HUES48 (cell line): Measurements from ENCODE around the gene RPP25.

Experiments
- H3K27ac ChIP-seq: one replicate; pipeline ENCODE4 v1.7.0; 2013; ENCODE audit warnings: low read depth, low read length, inconsistent platforms
- H3K27me3 ChIP-seq: 2 replicates; pipeline ENCODE4 v1.6.1; 2013; ENCODE audit warnings: mild to moderate bottlenecking, low read length; ENCODE audit not compliant: control insufficient read depth, insufficient read depth
- H3K36me3 ChIP-seq: 2 replicates; pipeline ENCODE4 v1.6.1; 2013; ENCODE audit warnings: low read length; ENCODE audit not compliant: control insufficient read depth, insufficient read depth
- H3K4me1 ChIP-seq: 2 replicates; pipeline ENCODE4 v1.6.1; 2013; ENCODE audit warnings: mild to moderate bottlenecking, low read length; ENCODE audit not compliant: control insufficient read depth, insufficient read depth
- H3K4me3 ChIP-seq: 2 replicates; pipeline ENCODE4 v1.5.1; 2013; ENCODE audit warnings: mild to moderate bottlenecking, low read depth, low read length
- H3K9ac ChIP-seq: 2 replicates; pipeline ENCODE4 v1.6.1; 2013; ENCODE audit warnings: mild to moderate bottlenecking, low read depth, low read length, moderate library complexity
- H3K9me3 ChIP-seq: 2 replicates; pipeline ENCODE4 v1.6.1; 2013; ENCODE audit warnings: low read length; ENCODE audit not compliant: control insufficient read depth, insufficient read depth

The RPP25 gene

DNA sequence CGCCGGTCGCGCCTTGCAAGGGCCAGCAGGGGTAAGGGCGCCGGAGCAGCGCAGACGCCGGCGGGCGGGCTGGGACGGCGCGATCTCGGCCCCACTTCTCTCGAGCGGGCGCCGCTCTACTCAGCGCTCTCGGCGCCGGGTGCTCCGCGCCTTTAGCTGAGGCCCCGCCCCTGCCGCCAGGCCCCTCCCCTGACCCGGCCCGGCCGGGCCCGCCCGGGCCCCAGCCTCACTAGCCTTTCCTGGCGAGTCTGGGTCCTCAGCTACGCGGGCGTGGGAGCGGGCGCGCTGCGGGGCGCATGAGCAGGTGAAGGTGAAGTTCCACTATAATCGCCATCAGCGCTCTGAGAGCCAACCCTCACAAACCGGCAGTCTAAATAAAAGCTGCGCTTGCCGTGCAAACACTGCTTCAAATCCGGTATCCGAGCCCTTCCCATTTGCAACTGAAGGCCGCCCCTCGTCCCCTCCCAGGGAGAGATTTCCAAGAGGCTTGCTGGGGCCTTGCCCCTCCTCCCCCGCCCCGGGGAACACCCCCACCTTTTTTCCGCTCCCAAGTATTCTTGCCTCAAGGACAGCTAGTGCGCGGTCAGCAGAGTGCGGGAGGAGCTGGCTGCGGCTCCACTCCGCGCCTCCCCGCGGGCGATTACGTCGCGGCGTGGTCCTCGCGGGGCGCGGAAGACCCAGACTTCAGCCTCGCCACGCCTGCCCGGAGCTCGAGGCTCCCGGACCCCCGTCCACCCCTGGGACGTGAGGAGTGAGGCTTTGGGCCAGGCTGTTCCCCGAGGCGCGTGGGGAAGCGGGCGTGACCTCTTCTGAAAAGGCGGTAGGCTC, at the start of gene RPP25:
RPP25 (minus strand) TSS at position 125 of the 828 bp plus-strand sequence. CDS start 189 bp downstream, outside the sequence.
- H3K4me3 ChIP-seq: peak within 1 kb of the TSS; percentile 77
- peaks cover 50% of the 10 kb centered on the region for H3K27me3 ChIP-seq
- H3K9ac ChIP-seq: peak within 1 kb of the TSS; percentile 62; the same call in 1 of the 2 replicates
- no peaks in the 10 kb centered on the region for H3K36me3 ChIP-seq
- H3K4me1 ChIP-seq: peaks cover 22% of the 10 kb centered on the region; the same call in 1 of the 2 replicates
- peak within 1 kb of the TSS; percentile 77 for H3K27ac ChIP-seq
- no peaks in the 10 kb centered on the region for H3K9me3 ChIP-seq

GRCh38 chr15:75002398-75002797, 45.8 kb upstream of the RPP25 start:
- Histone ChIP-seq H3K9ac (no peak overlapping the region), H3K27ac (no peak overlapping the region), H3K9me3 (no peaks in the 10 kb centered on the region), H3K4me3 (no peak overlapping the region), H3K36me3 (peaks cover 3% of the 10 kb centered on the region; the same call in 1 of the 2 replicates), H3K27me3 (no peaks in the 10 kb centered on the region), H3K4me1 (no peaks in the 10 kb centered on the region)

DNA sequence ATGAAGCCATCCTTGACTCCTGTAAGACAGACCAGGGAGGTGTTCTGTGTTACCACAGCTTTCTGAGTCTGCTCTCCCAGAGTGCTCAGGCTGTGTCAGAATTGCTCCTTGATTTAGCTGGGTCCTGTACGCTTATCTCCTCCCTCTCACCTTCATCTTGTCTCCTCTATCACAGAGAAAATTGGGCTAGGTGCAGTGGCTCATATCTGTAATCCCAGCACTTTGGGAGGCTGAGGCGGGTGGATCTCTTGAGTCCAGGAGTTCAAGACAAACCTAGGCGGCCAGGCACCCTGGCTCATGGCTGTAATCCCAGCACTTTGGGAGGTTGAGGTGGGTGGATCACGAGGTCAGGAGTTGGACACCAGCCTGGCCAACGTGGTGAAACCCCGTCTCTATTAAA, 44.7 kb upstream of the RPP25 start:
- H3K9ac ChIP-seq: no peak overlapping the region
- peaks cover 4% of the 10 kb centered on the region for H3K4me1 ChIP-seq
- no peaks in the 10 kb centered on the region for H3K9me3 ChIP-seq
- H3K36me3 ChIP-seq: no peaks in the 10 kb centered on the region
- peaks cover 5% of the 10 kb centered on the region for H3K27me3 ChIP-seq
- H3K4me3 ChIP-seq: no peak overlapping the region
- no peak overlapping the region for H3K27ac ChIP-seq

GRCh38 chr15:74997543-74997942, 41.0 kb upstream of the RPP25 start:
- no peaks in the 10 kb centered on the region for H3K36me3 ChIP-seq
- no peak overlapping the region for H3K27ac ChIP-seq
- H3K4me3 ChIP-seq: no peak overlapping the region
- peaks cover 7% of the 10 kb centered on the region for H3K4me1 ChIP-seq
- no peak overlapping the region for H3K9ac ChIP-seq
- peaks cover 9% of the 10 kb centered on the region for H3K27me3 ChIP-seq
- H3K9me3 ChIP-seq: no peaks in the 10 kb centered on the region

GRCh38 chr15:74997141-74997540, 40.6 kb upstream of the RPP25 start:
- H3K27ac ChIP-seq: no peak overlapping the region
- H3K4me3 ChIP-seq: no peak overlapping the region
- H3K9ac ChIP-seq: no peak overlapping the region
- H3K9me3 ChIP-seq: no peaks in the 10 kb centered on the region
- peaks cover 7% of the 10 kb centered on the region for H3K4me1 ChIP-seq
- no peaks in the 10 kb centered on the region for H3K36me3 ChIP-seq
- peaks cover 9% of the 10 kb centered on the region for H3K27me3 ChIP-seq

GRCh38 chr15:74995779-74996765, 39.5 kb upstream of the RPP25 start:
- H3K27me3 ChIP-seq: peaks cover 9% of the 10 kb centered on the region
- peak overlapping the region; percentile 56 for H3K27ac ChIP-seq
- H3K4me1 ChIP-seq: peaks cover 7% of the 10 kb centered on the region
- H3K36me3 ChIP-seq: no peaks in the 10 kb centered on the region
- no peaks in the 10 kb centered on the region for H3K9me3 ChIP-seq
- H3K9ac ChIP-seq: peak overlapping the region; percentile 72; the same call in 1 of the 2 replicates
- H3K4me3 ChIP-seq: peak overlapping the region; percentile 88

GRCh38 chr15:74995182-74995778, 38.7 kb upstream of the RPP25 start, which contains the start of gene SCAMP5:
SCAMP5 (plus strand) TSS chr15:74995563; CDS start chr15:75011840, 16,277 bp downstream.
- Histone ChIP-seq H3K4me3 (peak within 1 kb of the TSS; percentile 88), H3K27me3 (peaks cover 9% of the 10 kb centered on the region), H3K27ac (peak within 1 kb of the TSS; percentile 56), H3K36me3 (no peaks in the 10 kb centered on the region), H3K9me3 (no peaks in the 10 kb centered on the region), H3K4me1 (peaks cover 7% of the 10 kb centered on the region), H3K9ac (peak within 1 kb of the TSS; percentile 72; the same call in 1 of the 2 replicates)

- H3K4me1 ChIP-seq: peaks cover 7% of the 10 kb centered on the region
- H3K9ac ChIP-seq: no peak overlapping the region
- H3K4me3 ChIP-seq: peak overlapping the region; percentile 44; the same call in 1 of the 2 replicates
- peaks cover 9% of the 10 kb centered on the region for H3K27me3 ChIP-seq
- H3K9me3 ChIP-seq: no peaks in the 10 kb centered on the region
- H3K27ac ChIP-seq: no peak overlapping the region
- no peaks in the 10 kb centered on the region for H3K36me3 ChIP-seq
Measured at GRCh38 chr15:74994685-74995084, 38.1 kb upstream of the RPP25 start.

GRCh38 chr15:74994236-74994635, 37.7 kb upstream of the RPP25 start:
- no peak overlapping the region for H3K4me3 ChIP-seq
- H3K9ac ChIP-seq: no peak overlapping the region

DNA sequence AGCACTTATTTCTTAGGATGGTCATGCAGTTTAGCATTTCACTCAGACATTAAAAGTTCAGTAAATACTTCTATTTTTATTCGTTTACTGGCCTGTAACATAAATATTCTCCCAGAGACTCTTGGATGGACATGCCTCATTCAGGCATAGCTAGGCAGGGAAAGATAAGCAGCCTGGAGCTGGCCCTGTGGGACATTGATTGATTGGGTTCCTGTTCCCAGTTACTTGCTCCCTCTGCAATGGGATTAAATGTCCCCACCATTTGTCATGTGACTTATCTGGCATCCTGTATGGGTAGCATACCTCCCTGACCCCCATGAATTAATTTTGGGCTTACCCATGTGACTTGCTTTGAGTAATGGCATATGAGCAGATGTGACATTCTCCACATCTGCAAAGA, 36.0 kb upstream of the RPP25 start:
- H3K27me3 ChIP-seq: peaks cover 9% of the 10 kb centered on the region
- no peaks in the 10 kb centered on the region for H3K36me3 ChIP-seq
- no peak overlapping the region for H3K9ac ChIP-seq
- H3K27ac ChIP-seq: no peak overlapping the region
- H3K9me3 ChIP-seq: no peaks in the 10 kb centered on the region
- no peak overlapping the region for H3K4me3 ChIP-seq
- H3K4me1 ChIP-seq: peaks cover 7% of the 10 kb centered on the region

More at GRCh38 chr15:74994236-74994635, 37.7 kb upstream of the RPP25 start:
- Histone ChIP-seq H3K4me1 (peaks cover 7% of the 10 kb centered on the region), H3K27ac (no peak overlapping the region), H3K36me3 (no peaks in the 10 kb centered on the region), H3K27me3 (peaks cover 9% of the 10 kb centered on the region), H3K9me3 (no peaks in the 10 kb centered on the region)
